Posterior vena cava (tissue), 2 donors: ENCODE data around the gene PPP1R15A. TPM values are rescaled to one million over a fixed set of nuclear protein-coding genes. Genes with fewer than 3 reads are reported as not detected.
"Not testable (repeated sequence)": the region's sequence is repeated elsewhere in the genome, so short reads cannot be mapped to it uniquely, and the experiment has no call there.

ENCODE experiments used
- DNase-seq: peaks from one replicate; pipeline ENCODE4 v3.0.0-alpha.2; 2020; ENCODE audit warnings: low spot score
- intact Hi-C, 2 donors: fragments of 100-400 bp; cut with DNase I; formaldehyde crosslinking; loops; one replicate each; pipeline versions ENCODE4 v1.14.1 to v1.14.2; 2022 to 2023
- total RNA-seq, 2 donors: library from RNA; stranded (reverse); fragmentation: NEBNext Ultra II Directional; extraction: Animal tissue kit (Norgen Biotek cat#: 25700); gene quantifications; one replicate each; pipeline ENCODE4 v1.2.1, GENCODE V29; 2021
- donor health status: DM: yes; HTN: yes; CAD: no.
- donor health status: DM: yes; HTN: yes; CAD: no.

The PPP1R15A gene
- total RNA-seq, 2 donors from 2014 or later: 72.8 to 172 TPM

DNA sequence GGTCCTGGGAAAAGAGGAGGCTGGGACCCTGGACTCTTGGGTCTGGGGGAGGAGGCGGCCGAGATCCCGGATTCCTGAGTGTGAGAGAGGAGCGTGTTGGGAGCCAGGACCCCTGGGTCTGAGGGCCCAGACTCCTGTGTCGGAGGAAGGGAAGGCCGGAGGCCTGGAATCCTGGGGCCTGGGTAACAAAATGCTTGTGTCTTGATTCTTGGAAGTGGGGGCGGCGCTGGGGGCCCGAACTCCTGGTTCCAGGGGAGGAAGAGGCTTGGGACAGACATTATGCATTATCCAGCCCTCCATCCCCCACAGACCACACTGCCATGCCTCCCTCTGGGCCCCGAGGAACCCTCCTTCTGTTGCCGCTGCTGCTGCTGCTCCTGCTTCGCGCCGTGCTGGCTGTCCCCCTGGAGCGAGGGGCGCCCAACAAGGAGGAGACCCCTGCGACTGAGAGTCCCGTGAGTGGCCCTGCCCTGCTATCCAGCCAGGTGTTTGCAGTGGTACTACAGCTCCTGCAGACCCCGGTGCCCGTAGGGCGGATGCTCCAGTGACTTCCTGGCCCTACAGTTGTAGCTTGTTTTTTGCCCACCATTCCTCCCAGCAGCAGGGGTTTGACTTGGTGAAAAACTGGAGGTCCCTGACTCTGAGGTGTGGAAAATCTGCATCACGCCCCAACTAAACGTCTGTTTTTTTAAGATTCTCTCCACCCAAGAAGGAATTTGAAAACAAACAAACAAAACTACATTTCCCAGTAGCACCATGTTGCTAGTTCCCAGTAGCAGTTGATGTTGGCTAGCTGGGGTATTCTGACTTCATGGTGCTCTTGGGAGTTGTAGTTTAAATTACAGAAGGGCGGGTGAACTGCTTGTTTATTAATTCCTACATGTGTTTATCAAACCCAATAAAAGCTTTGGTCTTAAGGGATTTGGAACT lies 28.5 kb downstream of the PPP1R15A start:
- intact Hi-C loops: no loop called here
- no peak for DNase-seq

DNA sequence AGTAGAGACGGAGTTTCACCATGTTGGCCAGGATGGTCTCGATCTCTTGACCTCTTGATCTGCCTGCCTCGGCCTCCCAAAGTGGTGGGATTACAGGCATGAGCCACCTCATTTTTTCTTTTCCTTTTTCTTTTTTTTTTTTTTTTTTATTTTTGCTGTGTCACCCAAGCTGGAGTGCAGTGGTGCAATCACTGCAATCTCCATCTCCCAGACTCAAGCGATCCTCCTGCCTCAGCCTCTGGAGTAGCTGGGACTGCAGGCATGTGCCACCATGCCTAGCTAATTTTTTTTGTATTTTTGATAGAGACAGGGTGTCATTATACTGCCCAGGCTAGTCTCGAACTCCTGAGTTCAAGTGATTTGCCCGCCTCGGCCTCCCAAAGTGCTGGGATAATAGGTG lies 30.1 kb downstream of the PPP1R15A start:
- intact Hi-C loops, DNase-seq: not testable (repeated sequence)

DNA sequence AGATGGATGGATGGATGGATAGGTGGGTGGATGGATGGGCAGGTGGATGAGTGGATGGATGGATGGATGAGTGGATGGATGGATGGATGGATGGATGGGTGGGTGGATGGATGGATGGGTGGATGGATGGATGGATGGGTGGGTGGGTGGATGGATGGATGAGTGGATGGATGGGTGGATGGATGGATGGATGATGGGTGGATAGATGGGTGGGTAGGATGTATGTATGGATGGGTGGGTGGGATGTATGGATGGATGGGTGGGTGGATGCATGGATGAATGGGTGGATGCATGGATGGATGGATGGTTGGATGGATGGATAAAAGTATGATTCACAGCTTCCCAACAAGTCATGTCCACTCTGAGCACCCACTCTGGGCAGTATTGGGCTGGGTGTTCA lies 31.6 kb downstream of the PPP1R15A start:
- DNase-seq, intact Hi-C loops: not testable (repeated sequence)

DNA sequence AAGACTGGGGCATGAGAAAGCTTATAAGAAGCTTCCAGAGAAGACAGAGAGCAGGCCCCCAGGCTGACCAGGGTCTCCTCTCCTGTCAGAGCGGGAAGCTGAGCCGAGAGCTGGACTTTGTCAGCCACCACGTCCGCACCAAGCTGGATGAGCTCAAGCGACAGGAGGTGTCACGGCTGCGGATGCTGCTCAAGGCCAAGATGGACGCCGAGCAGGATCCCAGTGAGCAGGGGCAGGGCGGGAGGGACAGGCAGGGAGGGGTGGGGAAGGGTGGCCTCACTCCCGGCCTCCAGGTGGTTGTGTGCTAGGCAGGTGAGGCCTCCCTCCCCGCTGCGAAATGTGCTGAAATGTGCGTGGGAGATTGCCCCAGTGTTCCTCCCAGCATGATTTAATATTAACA lies 33.4 kb downstream of the PPP1R15A start:
- no peak for DNase-seq
- intact Hi-C loops: no loop called here

DNA sequence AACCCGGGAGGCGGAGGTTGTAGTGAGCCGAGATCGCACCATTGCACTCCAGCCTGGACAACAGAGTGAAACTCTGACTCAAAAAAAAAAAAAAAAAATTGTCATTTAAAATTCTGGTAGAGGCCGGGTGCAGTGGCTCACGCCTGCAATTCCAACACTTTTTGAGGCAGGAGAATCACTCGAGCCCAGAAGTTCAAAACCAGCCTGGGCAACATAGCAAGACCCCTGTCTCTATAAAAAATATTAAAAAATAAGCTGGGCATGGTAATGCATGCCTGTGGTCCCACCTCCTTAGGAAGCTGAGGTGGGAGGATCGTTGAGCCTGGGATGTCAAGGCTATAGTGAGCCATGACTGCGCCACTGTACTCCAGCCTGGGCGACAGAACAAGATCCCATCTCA lies 34.1 kb downstream of the PPP1R15A start:
- DNase-seq: no peak
- intact Hi-C loops: no loop called here

DNA sequence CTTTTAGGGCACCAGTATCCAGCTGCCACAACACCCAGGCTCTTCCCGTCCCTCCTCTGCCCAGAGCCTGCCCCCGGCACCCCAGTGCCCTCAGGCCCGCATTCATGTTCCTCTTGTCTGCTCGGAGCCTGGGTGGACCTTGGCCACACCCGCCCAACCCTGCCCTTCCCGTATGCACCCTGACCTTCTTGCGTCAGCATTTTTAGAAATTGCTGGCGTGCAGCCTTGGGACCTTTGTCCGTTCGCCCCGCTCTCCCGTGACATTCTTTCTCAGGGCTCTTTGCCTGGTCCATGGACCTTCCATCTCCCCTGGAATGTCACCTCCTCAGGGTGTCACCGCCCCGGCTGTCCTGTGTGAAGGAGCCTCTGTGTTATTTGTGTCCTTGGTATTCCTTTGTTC lies 35.5 kb downstream of the PPP1R15A start:
- intact Hi-C loops: no loop called here

DNA sequence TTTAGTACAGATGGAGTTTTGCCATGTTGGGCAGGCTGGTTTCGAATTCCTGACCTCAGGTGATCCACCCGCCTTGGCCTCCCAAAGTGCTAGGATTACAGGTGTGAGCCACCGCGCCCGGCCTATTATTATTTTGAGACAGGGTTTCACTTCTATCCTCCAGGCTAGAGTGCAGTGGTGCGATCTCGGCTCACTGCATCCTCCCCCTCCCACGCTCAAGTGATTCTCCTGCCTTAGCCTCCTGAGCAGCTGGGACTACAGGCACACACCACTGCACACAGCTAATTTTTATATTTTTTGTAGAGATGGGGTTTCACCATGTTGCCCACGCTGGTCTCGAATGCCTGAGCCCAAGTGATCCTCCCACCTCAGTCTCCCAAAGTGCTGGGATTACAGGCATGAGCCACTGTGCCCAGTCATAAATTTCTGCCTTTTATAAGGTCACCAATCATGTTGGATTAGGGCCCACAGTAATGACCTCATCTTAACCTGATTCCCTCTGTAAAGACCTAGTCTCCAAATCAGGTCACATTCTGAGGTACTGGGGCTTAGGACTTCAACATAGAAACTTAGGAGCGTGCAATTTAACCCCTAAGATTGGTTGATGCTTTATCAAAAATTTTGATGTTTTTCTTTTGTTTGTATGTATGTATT lies 37.3 kb downstream of the PPP1R15A start:
- DNase-seq: not testable (repeated sequence)
- intact Hi-C loops: loop anchor here in 1 of 2 donors (2.0 kb wide), 1 partner anchor 63 kb away; no protein-coding TSS in a partner anchor

More for the DNA sequence above, 35.5 kb downstream of the PPP1R15A start:
- no peak for DNase-seq

DNA sequence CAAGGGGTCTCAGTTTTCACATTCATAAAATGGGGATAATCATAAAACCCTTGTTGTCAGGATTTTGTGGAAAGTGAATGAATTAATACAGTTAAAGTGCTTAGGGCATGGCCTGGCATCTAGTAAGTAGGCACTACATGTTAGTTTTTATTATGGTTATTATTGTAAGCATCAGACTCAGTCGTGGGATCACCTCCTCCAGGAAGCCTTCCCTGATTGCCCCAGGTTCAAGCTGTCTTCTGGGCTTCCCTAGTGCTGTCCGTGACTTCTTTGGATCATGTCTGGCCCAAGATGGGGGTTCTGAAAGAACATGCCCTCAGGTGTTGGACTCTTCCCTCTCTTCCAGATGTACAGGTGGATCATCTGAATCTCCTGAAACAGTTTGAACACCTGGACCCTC lies 38.6 kb downstream of the PPP1R15A start:
- no peak for DNase-seq
- intact Hi-C loops: loop anchor here in 1 of 2 donors (2.0 kb wide), 1 partner anchor 64 kb away; no protein-coding TSS in a partner anchor

DNA sequence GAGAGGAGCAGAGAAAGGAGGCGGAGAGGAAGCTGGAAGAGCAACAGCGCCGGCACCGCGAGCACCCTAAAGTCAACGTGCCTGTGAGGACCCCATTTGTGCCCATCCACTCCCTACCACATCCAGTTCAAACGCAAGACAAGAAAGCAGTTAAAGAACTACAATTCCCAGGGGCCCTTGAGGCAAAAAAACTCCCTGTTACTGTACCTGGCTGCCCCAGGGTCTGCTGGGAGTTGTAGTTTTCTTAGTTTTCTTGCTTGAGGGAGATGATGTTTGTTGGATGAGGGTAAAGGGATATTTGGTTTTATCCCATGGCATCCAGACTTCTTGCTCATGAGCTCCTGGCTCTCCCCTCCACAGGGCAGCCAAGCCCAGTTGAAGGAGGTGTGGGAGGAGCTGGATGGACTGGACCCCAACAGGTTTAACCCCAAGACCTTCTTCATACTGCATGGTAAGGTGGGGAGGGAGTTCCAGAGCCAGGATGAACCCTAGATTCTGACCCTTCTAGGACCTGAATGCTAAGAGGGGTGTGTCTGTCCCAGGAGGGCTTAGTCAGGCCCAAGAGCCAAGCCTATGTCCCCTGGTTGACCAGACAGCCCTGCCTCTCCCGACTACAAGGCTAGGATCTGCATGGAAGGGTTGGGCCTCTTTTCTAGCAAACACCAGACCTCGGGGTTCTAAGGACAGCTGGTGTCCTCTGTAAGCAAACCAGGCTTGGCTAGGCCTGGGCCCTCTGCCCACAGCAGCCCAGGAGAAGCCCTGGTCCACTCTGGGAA lies 41.1 kb downstream of the PPP1R15A start:
- DNase-seq: no peak
- intact Hi-C loops: no loop called here

DNA sequence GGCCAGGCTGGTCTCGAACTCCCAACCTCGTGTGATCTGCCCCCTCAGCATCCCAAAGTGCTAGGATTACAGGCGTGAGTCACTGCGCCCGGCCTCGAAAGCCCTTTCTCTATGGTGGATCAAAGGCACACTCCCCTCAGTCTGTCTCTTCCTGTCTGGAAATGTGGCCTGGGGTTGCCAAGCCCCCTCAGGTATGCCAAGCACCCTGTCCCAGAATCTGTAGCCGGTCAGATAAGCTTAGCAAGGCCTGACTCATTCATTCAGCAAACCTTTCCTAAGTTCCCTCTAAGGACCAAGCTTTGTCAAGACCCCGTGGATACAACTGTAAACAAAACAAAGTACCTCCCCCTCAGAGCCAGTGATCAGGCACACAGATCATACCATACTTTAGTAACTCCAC lies 42.0 kb downstream of the PPP1R15A start:
- intact Hi-C loops: no loop called here
- no peak for DNase-seq

DNA sequence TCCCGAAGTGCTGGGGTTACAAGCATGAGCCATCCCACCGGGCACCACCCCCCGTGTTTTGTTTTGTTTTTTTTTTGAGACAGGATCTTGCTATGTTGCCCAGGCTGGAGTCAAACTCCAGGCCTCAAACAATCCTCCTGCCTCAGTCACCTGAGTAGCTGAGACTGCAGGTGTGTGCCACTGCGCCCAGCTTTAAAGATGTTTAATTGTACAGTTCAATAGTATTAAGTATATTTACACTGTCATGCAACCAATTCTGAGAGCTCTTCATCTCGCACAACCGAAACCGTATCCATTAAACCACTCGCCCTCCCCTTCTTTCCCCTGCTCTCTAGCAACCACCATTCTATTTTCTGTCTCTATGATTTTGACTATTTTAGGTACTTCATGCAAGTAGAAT lies 43.5 kb downstream of the PPP1R15A start:
- intact Hi-C loops: no loop called here
- DNase-seq: no peak

DNA sequence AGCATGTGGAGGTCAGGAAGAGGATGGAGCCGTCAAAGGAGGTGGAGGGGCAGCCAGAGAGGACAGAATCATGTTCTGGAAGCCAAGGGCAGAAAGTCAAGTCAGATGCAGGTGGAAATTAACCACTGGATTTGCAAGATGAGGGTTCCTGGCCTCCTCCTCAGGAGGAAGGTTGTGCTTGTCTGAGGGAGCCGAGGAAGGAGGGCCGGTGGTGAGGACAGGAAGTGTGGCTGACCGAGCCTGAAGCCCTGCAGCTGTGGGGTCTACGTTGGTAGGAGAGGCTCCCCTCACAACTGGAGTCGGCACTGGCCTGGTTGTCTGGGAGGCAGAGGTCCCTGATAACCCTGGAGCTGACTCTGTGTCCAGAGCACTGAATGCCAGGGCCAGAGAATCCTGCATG lies 45.9 kb downstream of the PPP1R15A start:
- DNase-seq: no peak
- intact Hi-C loops: no loop called here

DNA sequence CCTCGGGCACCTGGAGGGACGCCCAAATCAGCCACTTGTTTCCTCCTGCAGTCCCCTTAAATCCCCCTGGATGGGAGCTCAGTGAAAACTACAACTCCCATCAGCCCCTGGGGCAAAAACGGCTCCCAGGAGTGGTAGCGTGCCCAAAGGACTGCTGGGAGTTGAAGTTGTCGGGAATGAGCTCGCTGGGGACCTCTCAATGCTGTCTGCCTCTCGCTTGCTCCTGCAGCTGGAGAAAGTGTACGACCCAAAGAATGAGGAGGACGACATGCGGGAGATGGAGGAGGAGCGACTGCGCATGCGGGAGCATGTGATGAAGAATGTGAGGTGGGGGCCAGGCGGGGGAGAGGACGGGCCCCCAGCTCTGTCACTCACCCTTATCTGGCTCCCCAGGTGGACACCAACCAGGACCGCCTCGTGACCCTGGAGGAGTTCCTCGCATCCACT lies 46.6 kb downstream of the PPP1R15A start:
- intact Hi-C loops: no loop called here
- no peak for DNase-seq

DNA sequence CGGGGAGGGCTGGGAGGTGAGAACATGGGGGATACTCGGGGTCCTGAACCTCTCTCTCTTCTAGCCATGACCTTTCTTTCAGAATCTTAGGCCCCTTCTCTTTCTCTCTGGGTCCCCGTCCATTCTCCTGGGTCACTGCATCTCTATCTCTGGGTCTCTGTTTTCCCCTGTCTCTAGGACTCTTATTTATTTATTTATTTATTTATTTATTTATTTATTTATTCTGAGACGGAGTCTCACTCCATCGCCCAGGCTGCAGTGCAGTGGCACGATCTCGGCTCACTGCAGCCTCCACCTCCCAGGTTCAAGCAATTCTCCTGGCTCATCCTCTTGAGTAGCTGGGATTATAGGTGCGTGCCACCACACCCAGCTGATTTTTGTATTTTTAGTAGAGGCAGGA lies 47.0 kb downstream of the PPP1R15A start:
- DNase-seq, intact Hi-C loops: not testable (repeated sequence)

DNA sequence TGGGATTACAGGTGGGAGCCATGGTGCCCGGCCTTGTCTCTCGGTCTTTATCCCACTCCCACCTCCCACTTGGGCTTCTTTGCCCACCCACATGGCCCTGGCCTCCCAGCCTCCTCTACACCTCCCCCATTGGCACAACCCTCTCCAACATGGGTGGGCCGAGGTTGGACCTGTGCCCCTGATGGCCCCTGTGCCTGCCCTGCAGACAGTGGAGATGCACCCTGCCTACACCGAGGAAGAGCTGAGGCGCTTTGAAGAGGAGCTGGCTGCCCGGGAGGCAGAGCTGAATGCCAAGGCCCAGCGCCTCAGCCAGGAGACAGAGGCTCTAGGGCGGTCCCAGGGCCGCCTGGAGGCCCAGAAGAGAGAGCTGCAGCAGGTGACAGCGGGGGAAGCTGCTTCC lies 48.7 kb downstream of the PPP1R15A start:
- intact Hi-C loops: no loop called here
- no peak for DNase-seq

DNA sequence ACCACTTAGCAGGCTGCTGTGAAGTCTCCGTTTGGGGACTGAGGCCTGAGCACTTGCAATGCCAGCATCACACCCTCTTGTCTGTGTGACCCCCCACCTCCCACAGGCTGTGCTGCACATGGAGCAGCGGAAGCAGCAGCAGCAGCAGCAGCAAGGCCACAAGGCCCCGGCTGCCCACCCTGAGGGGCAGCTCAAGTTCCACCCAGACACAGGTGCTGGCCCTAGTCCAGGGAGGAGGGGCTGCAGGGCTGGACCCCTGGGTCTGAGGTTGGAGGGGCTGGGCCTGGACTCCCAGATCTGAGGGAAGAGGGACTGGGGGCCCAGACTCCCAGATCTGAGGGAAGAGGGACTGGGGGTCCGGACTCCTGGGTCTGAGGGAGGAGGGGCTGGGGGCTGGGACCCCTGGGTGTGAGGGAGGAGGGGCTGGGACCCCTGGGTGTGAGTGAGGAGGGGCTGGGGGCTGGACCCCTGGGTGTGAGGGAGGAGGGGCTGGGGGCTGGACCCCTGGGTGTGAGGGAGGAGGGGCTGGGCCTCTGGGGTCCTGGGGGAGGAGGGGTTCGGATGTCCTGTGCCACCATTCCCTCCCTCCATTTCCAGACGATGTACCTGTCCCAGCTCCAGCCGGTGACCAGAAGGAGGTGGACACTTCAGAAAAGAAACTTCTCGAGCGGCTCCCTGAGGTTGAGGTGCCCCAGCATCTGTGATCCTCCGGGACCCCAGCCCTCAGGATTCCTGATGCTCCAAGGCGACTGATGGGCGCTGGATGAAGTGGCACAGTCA lies 49.7 kb downstream of the PPP1R15A start:
- intact Hi-C loops: no loop called here
- no peak for DNase-seq

DNA sequence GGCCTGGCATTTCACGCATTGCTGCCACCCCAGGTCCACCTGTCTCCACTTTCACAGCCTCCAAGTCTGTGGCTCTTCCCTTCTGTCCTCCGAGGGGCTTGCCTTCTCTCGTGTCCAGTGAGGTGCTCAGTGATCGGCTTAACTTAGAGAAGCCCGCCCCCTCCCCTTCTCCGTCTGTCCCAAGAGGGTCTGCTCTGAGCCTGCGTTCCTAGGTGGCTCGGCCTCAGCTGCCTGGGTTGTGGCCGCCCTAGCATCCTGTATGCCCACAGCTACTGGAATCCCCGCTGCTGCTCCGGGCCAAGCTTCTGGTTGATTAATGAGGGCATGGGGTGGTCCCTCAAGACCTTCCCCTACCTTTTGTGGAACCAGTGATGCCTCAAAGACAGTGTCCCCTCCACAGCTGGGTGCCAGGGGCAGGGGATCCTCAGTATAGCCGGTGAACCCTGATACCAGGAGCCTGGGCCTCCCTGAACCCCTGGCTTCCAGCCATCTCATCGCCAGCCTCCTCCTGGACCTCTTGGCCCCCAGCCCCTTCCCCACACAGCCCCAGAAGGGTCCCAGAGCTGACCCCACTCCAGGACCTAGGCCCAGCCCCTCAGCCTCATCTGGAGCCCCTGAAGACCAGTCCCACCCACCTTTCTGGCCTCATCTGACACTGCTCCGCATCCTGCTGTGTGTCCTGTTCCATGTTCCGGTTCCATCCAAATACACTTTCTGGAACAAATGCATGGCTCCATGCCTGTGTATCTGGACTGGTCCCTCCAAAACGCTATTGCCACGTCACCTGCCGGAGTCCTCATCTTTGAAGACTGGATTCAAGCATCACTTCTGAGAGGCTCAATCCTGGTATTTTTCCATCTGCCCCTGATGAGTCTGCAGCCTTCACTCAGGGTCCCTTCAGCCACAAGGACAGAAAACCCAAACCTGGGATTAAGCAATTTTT lies 50.6 kb downstream of the PPP1R15A start:
- intact Hi-C loops: no loop called here
- DNase-seq: no peak
